K562 treated with DMSO at 1 percent for 48 hours (cell line): Measurements from ENCODE around the gene SIGLEC15. TPM values are rescaled to one million over a fixed set of nuclear protein-coding genes. Genes with fewer than 3 reads are reported as not detected.

Experiments used
- total RNA-seq: library from RNA; unstranded; fragments of 300-600 nt; gene quantifications from 2 replicates; pipeline ENCODE4 v1.2.3, GENCODE V29; 2022; ENCODE audit warnings: low replicate concordance; ENCODE audit errors: extremely low read depth

The SIGLEC15 gene, protein sequence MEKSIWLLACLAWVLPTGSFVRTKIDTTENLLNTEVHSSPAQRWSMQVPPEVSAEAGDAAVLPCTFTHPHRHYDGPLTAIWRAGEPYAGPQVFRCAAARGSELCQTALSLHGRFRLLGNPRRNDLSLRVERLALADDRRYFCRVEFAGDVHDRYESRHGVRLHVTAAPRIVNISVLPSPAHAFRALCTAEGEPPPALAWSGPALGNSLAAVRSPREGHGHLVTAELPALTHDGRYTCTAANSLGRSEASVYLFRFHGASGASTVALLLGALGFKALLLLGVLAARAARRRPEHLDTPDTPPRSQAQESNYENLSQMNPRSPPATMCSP
- total RNA-seq: not detected in 2 replicates

DNA sequence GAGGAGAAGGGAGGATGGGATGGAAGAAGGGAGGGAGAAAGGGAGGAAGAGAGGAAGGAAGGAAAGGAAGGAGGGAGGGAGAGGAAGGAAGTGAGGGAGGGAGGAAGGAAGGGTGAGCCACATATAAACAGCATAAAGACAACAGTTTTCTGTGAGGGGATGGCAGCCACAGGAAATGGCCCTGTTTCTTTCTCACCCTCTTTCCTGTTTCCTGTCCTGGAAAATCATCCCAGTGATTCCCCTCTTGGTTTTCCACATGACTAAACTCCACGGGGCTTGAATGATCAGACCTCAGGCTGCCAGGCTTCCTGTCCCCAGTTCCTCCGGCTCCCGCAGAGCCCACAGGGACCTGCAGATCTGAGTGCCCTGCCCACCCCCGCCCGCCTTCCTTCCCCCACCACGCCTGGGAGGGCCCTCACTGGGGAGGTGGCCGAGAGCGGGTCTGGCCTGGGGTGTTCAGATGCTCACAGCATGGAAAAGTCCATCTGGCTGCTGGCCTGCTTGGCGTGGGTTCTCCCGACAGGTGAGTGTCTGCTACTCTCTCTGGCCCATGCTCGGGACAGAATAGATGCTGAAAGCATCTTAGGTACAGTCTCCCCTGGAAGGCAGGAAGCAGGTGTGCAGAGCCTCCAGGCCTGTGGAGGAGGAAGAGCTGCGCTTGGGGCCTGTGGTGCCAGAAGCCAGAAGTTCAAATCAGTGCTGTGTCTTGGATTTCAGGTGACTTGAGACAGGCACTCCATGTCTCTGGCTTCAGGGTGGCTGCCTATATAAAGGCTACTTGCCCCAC, at the start of gene SIGLEC15:
TSS of gene SIGLEC15 (plus strand) at position 418 of the 787 bp plus-strand sequence. CDS start at position 472, 54 bp downstream.

Other genes starting within 250 kb of the SIGLEC15 start
- not detected in 2 replicates for gene SLC14A2, start 210.2 kb upstream of the SIGLEC15 start, total RNA-seq
- not detected in 2 replicates for gene SLC14A1, start 101.5 kb upstream of the SIGLEC15 start, total RNA-seq
- not detected in 2 replicates for gene EPG5, start 141.7 kb downstream of the SIGLEC15 start, total RNA-seq
- not detected in 2 replicates for gene PSTPIP2, start 246.6 kb downstream of the SIGLEC15 start, total RNA-seq